GM18870 (cell line): Measurements from ENCODE around the gene INO80C.
A peak's percentile ranks its signal among the peaks of the same experiment; 100 is the strongest.

Experiments
- ATAC-seq: cut with Tn5 transposase; IDR thresholded peaks from one replicate; pipeline ENCODE4 v1.9.1; 2021; ENCODE audit warnings: moderate library complexity; ENCODE audit not compliant: unreplicated experiment

INO80C gene

GRCh38 chr18:35497370-35498197, at the start of gene INO80C:
TSS of gene INO80C (minus strand) at chr18:35497960. CDS start at chr18:35497874, 86 bp downstream.
- peak; percentile 85 for ATAC-seq

GRCh38 chr18:35547008-35547605, 49.3 kb upstream of the INO80C start:
- no peak for ATAC-seq

GRCh38 chr18:35542356-35542755, 44.6 kb upstream of the INO80C start:
- no peak for ATAC-seq

- no peak for ATAC-seq
Observed at GRCh38 chr18:35535297-35535696, 37.5 kb upstream of the INO80C start.

GRCh38 chr18:35533916-35534405, 36.2 kb upstream of the INO80C start:
- ATAC-seq = no peak

- ATAC-seq = no peak
Observed at GRCh38 chr18:35528749-35529274, 31.1 kb upstream of the INO80C start.

GRCh38 chr18:35526495-35527059, 28.8 kb upstream of the INO80C start:
- no peak for ATAC-seq

GRCh38 chr18:35525795-35526494, 28.2 kb upstream of the INO80C start:
- no peak for ATAC-seq

GRCh38 chr18:35524226-35524625, 26.5 kb upstream of the INO80C start:
- no peak for ATAC-seq

GRCh38 chr18:35522130-35522959, 24.6 kb upstream of the INO80C start:
- no peak for ATAC-seq

- no peak for ATAC-seq
Observed at GRCh38 chr18:35521133-35521532, 23.4 kb upstream of the INO80C start.

GRCh38 chr18:35519148-35519899, 21.6 kb upstream of the INO80C start:
- ATAC-seq = no peak

- no peak for ATAC-seq
Observed at GRCh38 chr18:35517715-35518114, 20.0 kb upstream of the INO80C start.

- no peak for ATAC-seq
Observed at GRCh38 chr18:35516789-35517188, 19.0 kb upstream of the INO80C start.

GRCh38 chr18:35516351-35516750, 18.6 kb upstream of the INO80C start:
- ATAC-seq = no peak

GRCh38 chr18:35515460-35516130, 17.8 kb upstream of the INO80C start:
- ATAC-seq = no peak

- no peak for ATAC-seq
Observed at GRCh38 chr18:35514752-35515459, 17.1 kb upstream of the INO80C start.

GRCh38 chr18:35514283-35514682, 16.5 kb upstream of the INO80C start:
- no peak for ATAC-seq
